Liver (tissue), 9 donors: Measurements from ENCODE around the gene ERC2. TPM values are rescaled to one million over a fixed set of nuclear protein-coding genes. Genes with fewer than 3 reads are reported as not detected.

ENCODE experiments used
- DNase-seq: peaks from one replicate; pipeline ENCODE4 v3.0.0-alpha.2; 2017; ENCODE audit warnings: low spot score
- H3K27ac ChIP-seq, 2 donors: one replicate each; pipeline ENCODE4 v1.7.0; 2013; ENCODE audit warnings: inconsistent platforms in 2 of 2, low read length in 2 of 2, control low read depth in 1 of 2, low read depth in 1 of 2, mild to moderate bottlenecking in 1 of 2
- H3K27me3 ChIP-seq, 4 donors: one replicate each; pipeline versions ENCODE4 v1.6.1 to v1.7.0; 2013; ENCODE audit warnings: low read length in 3 of 4, inconsistent platforms in 1 of 4, mild to moderate bottlenecking in 1 of 4, moderate library complexity in 1 of 4; ENCODE audit not compliant: control insufficient read depth in 4 of 4, insufficient read depth in 4 of 4
- H3K36me3 ChIP-seq, 4 donors: one replicate each; pipeline versions ENCODE4 v1.6.1 to v1.7.0; 2013; ENCODE audit warnings: low read length in 3 of 4, mild to moderate bottlenecking in 3 of 4, low read depth in 1 of 4, moderate library complexity in 1 of 4; ENCODE audit not compliant: control insufficient read depth in 4 of 4, insufficient read depth in 3 of 4
- H3K4me1 ChIP-seq, 4 donors: one replicate each; pipeline versions ENCODE4 v1.6.1 to v1.7.0; 2013; ENCODE audit warnings: low read length in 3 of 4, mild to moderate bottlenecking in 3 of 4, moderate library complexity in 1 of 4; ENCODE audit not compliant: control insufficient read depth in 4 of 4, insufficient read depth in 4 of 4
- H3K4me3 ChIP-seq, 3 donors: one replicate each; pipeline versions ENCODE4 v1.6.1 to v1.7.0; 2013; ENCODE audit warnings: low read length in 3 of 3, control low read depth in 1 of 3, low read depth in 1 of 3, mild to moderate bottlenecking in 1 of 3
- H3K9ac ChIP-seq, 2 donors: one replicate each; pipeline ENCODE4 v1.7.0; 2013; ENCODE audit warnings: low read length in 2 of 2, mild to moderate bottlenecking in 2 of 2, moderate library complexity in 2 of 2, control low read depth in 1 of 2, low read depth in 1 of 2
- H3K9me3 ChIP-seq, 4 donors: one replicate each; pipeline versions ENCODE4 v1.6.1 to v1.7.0; 2013; ENCODE audit warnings: low read length in 3 of 4; ENCODE audit not compliant: control insufficient read depth in 4 of 4
- ATF3 ChIP-seq: IDR thresholded peaks from 2 replicates; pipeline ENCODE4 v1.6.1; 2016; ENCODE audit warnings: antibody characterized with exemption
- CTCF ChIP-seq: fragments of 150-350 bp; IDR thresholded peaks from 2 replicates; pipeline ENCODE4 v1.5.1; 2017; ENCODE audit warnings: improper control_type of control experiment, low read depth, low read length; ENCODE audit not compliant: missing input control
- FOXA1 ChIP-seq: IDR thresholded peaks from 2 replicates; pipeline ENCODE4 v1.6.1; 2016; ENCODE audit warnings: antibody characterized with exemption
- FOXA2 ChIP-seq: IDR thresholded peaks from 2 replicates; pipeline ENCODE4 v1.6.1; 2016; ENCODE audit warnings: antibody characterized with exemption
- GABPA ChIP-seq, 2 donors: IDR thresholded peaks in 1 of 2; conservative IDR thresholded peaks in 1 of 2; 2 replicates each; pipeline ENCODE4 v1.6.1; 2016; ENCODE audit warnings: antibody characterized with exemption in 2 of 2, mild to moderate bottlenecking in 1 of 2, moderate library complexity in 1 of 2
- HNF4A ChIP-seq, 2 donors: conservative IDR thresholded peaks; 2 replicates each; pipeline ENCODE4 v1.6.1; 2016; ENCODE audit warnings: antibody characterized with exemption in 2 of 2, mild to moderate bottlenecking in 2 of 2
- HNF4G ChIP-seq: IDR thresholded peaks from 2 replicates; pipeline ENCODE4 v1.6.1; 2016; ENCODE audit warnings: antibody characterized with exemption
- MAX ChIP-seq: IDR thresholded peaks from 2 replicates; pipeline ENCODE4 v1.6.1; 2016; ENCODE audit warnings: antibody characterized with exemption
- NR2F2 ChIP-seq: IDR thresholded peaks from 2 replicates; pipeline ENCODE4 v1.6.1; 2016; ENCODE audit warnings: antibody characterized with exemption
- RAD21 ChIP-seq, 2 donors: IDR thresholded peaks; 2 replicates each; pipeline ENCODE4 v1.6.1; 2016; ENCODE audit warnings: antibody characterized with exemption in 2 of 2, mild to moderate bottlenecking in 2 of 2
- REST ChIP-seq: IDR thresholded peaks from 2 replicates; pipeline ENCODE4 v1.6.1; 2016; ENCODE audit warnings: antibody characterized with exemption, mild to moderate bottlenecking
- RXRA ChIP-seq, 2 donors: IDR thresholded peaks; 2 replicates each; pipeline ENCODE4 v1.6.1; 2017 to 2018; ENCODE audit warnings: antibody characterized with exemption in 2 of 2, mild to moderate bottlenecking in 1 of 2
- SP1 ChIP-seq: IDR thresholded peaks from 2 replicates; pipeline ENCODE4 v1.6.1; 2018; ENCODE audit warnings: antibody characterized with exemption, mild to moderate bottlenecking
- TAF1 ChIP-seq: conservative IDR thresholded peaks from 2 replicates; pipeline ENCODE4 v1.6.1; 2016; ENCODE audit warnings: antibody characterized with exemption, mild to moderate bottlenecking
- YY1 ChIP-seq: IDR thresholded peaks from 2 replicates; pipeline ENCODE4 v1.6.1; 2016; ENCODE audit warnings: antibody characterized with exemption, mild to moderate bottlenecking
- ZBTB33 ChIP-seq: IDR thresholded peaks from 2 replicates; pipeline ENCODE4 v1.6.1; 2016; ENCODE audit warnings: antibody characterized with exemption
- WGBS: extraction: QIAGEN DNeasy Blood & Tissue Kit; methylation state at CpG from one replicate; pipeline ENCODE4 v1.1.7; 2013; 5-methylcytosine and 5-hydroxymethylcytosine counted together
- polyA plus RNA-seq, 2 donors: library from polyadenylated mRNA; stranded (reverse) in 1 of 2; unstranded in 1 of 2; fragments of 200-250 nt in 1 of 2; fragments of >200 nt in 1 of 2; fragmentation: Nextera tagmentation in 1 of 2; extraction: Ambion mirVana in 1 of 2; gene quantifications; one replicate each; pipeline versions ENCODE4 v1.2.1 to v1.2.3, GENCODE V29; 2013 to 2015
- total RNA-seq, 2 donors: library from RNA; depleted of rRNA; stranded (reverse); fragments of >200 nt; gene quantifications; one replicate each; pipeline ENCODE4 v1.2.3, GENCODE V29; 2014
- donor health status: healthy.
- donor health status: healthy.
- donor health status: healthy.
- donor health status: healthy.
- donor health status: healthy.

Gene ERC2
- total and polyA plus RNA-seq, 4 donors: 0.14 to 0.25 TPM; not detected in 2

- Histone ChIP-seq H3K9ac (no peak overlapping the region), H3K36me3 (no peaks in the 10 kb centered on the region), H3K27ac (no peak overlapping the region), H3K4me3 (no peak overlapping the region), H3K9me3 (no peaks in the 10 kb centered on the region), H3K4me1 (no peaks in the 10 kb centered on the region), H3K27me3 (no peaks in the 10 kb centered on the region)
- no peak for DNase-seq
- WGBS: 70% methylated on average over 3 of the region's 3 CpGs
- TF ChIP-seq HNF4A (conservative IDR thresholded peaks at IDR 0.05) (no peak), RAD21 (IDR thresholded peaks at IDR 0.05) (no peak), RXRA (IDR thresholded peaks at IDR 0.05) (no peak), FOXA1 (no peak), MAX (no peak), YY1 (no peak), CTCF (no peak), HNF4G (no peak), NR2F2 (no peak), ATF3 (no peak), TAF1 (no peak)
These were observed 953.3 kb downstream of the ERC2 start for GRCh38 chr3:55514962-55515361.

- 68% methylated on average over 11 of the region's 11 CpGs for WGBS
- H3K36me3 ChIP-seq: no peaks in the 10 kb centered on the region
- no peaks in the 10 kb centered on the region for H3K9me3 ChIP-seq
- DNase-seq: no peak
- no peaks in the 10 kb centered on the region for H3K4me1 ChIP-seq
- H3K27me3 ChIP-seq: no peaks in the 10 kb centered on the region
- no peak overlapping the region for H3K27ac ChIP-seq
- H3K4me3 ChIP-seq: no peak overlapping the region
- H3K9ac ChIP-seq: no peak overlapping the region
- TF ChIP-seq RAD21 (IDR thresholded peaks at IDR 0.05): no peak
- TF ChIP-seq NR2F2: no peak
- no peak for TF ChIP-seq HNF4G
- TF ChIP-seq FOXA2: no peak
- no peak for TF ChIP-seq YY1
- no peak for TF ChIP-seq TAF1
- TF ChIP-seq HNF4A (conservative IDR thresholded peaks at IDR 0.05): no peak
- TF ChIP-seq ATF3: no peak
- TF ChIP-seq GABPA (IDR thresholded peaks at IDR 0.05 in 1 of 2, conservative IDR thresholded peaks at IDR 0.05 in 1 of 2): no peak
- TF ChIP-seq ZBTB33: no peak
- TF ChIP-seq FOXA1: no peak
- no peak for TF ChIP-seq REST
- no peak for TF ChIP-seq SP1
- no peak for TF ChIP-seq CTCF
- no peak for TF ChIP-seq MAX
These were observed 955.5 kb downstream of the ERC2 start for GRCh38 chr3:55512571-55513343.
